CD14-positive monocyte (primary cell): ENCODE results near the gene FHIT. TPM values are rescaled to one million over a fixed set of nuclear protein-coding genes. Genes with fewer than 3 reads are reported as not detected.

ENCODE experiments used
- DNase-seq, 3 donors: peaks; one replicate each; pipeline ENCODE4 v3.0.0-alpha.2; 2011 to 2022
- H2AFZ ChIP-seq: 2 replicates; pipeline ENCODE4 v1.6.0; 2012; ENCODE audit warnings: mild to moderate bottlenecking, low read depth, low read length, inconsistent platforms; ENCODE audit not compliant: insufficient read depth, poor library complexity, severe bottlenecking
- H3K27ac ChIP-seq, 2 donors: 1 replicate in 1 of 2; 2 replicates in 1 of 2; pipeline ENCODE4 v1.5.1; 2012 to 2013; ENCODE audit warnings: low read length in 2 of 2, control low read depth in 1 of 2, inconsistent platforms in 1 of 2, low read depth in 1 of 2, mild to moderate bottlenecking in 1 of 2
- H3K27me3 ChIP-seq, 2 donors: one replicate each; pipeline versions ENCODE4 v1.6.0 to v1.6.1; 2011 to 2013; ENCODE audit warnings: low read length in 2 of 2; ENCODE audit not compliant: control insufficient read depth in 2 of 2, insufficient read depth in 2 of 2
- H3K36me3 ChIP-seq, 2 donors: replicated peaks in 1 of 2; 1 replicate in 1 of 2; 2 replicates in 1 of 2; pipeline versions ENCODE4 v1.5.1 to v1.6.1; 2012 to 2013; ENCODE audit warnings: low read length in 2 of 2, control low read depth in 1 of 2, inconsistent platforms in 1 of 2, mild to moderate bottlenecking in 1 of 2; ENCODE audit not compliant: insufficient read depth in 2 of 2, control insufficient read depth in 1 of 2
- H3K4me1 ChIP-seq, 2 donors: 1 replicate in 1 of 2; 2 replicates in 1 of 2; pipeline versions ENCODE4 v1.5.1 to v1.6.1; 2012 to 2013; ENCODE audit warnings: low read length in 2 of 2, control low read depth in 1 of 2, inconsistent platforms in 1 of 2, mild to moderate bottlenecking in 1 of 2, moderate library complexity in 1 of 2; ENCODE audit not compliant: insufficient read depth in 2 of 2, control insufficient read depth in 1 of 2
- H3K4me2 ChIP-seq: replicated peaks from 2 replicates; pipeline ENCODE3; 2012; ENCODE audit warnings: low read length, moderate library complexity, mild to moderate bottlenecking; ENCODE audit not compliant: poor library complexity, severe bottlenecking; ENCODE audit errors: extremely low read depth
- H3K4me3 ChIP-seq, 3 experiments: fragments of 200-600 bp in 1 of 3; sonication (generic) in 1 of 3; replicated peaks in 1 of 3; 1 replicate in 2 of 3; 2 replicates in 1 of 3; pipeline ENCODE4 v1.5.1; 2011 to 2013; ENCODE audit warnings: low read length in 3 of 3, mild to moderate bottlenecking in 3 of 3, control low read depth in 2 of 3, low read depth in 2 of 3, inconsistent platforms in 1 of 3, moderate library complexity in 1 of 3
- H3K79me2 ChIP-seq: 2 replicates; pipeline ENCODE4 v1.6.0; 2012; ENCODE audit warnings: mild to moderate bottlenecking, control low read depth, inconsistent platforms, low read length, moderate library complexity; ENCODE audit not compliant: insufficient read depth
- H3K9ac ChIP-seq: 2 replicates; pipeline ENCODE4 v1.6.0; 2017; ENCODE audit warnings: low read length, mild to moderate bottlenecking; ENCODE audit not compliant: insufficient read depth, poor library complexity, severe bottlenecking
- H3K9me3 ChIP-seq, 2 donors: replicated peaks in 1 of 2; 1 replicate in 1 of 2; 2 replicates in 1 of 2; pipeline versions ENCODE4 v1.5.1 to v1.6.1; 2012 to 2013; ENCODE audit warnings: low read length in 2 of 2, control low read depth in 1 of 2; ENCODE audit not compliant: control insufficient read depth in 1 of 2, insufficient read depth in 1 of 2
- H4K20me1 ChIP-seq: 2 replicates; pipeline ENCODE4 v1.6.0; 2012; ENCODE audit warnings: mild to moderate bottlenecking, low read length, control low read depth, moderate library complexity; ENCODE audit not compliant: insufficient read depth
- H3K27ac Mint-ChIP-seq, 7 donors: one replicate each; pipeline ENCODE4 v1.8.0; 2020; ENCODE audit warnings: mild to moderate bottlenecking in 7 of 7, mixed read lengths in 7 of 7, moderate library complexity in 6 of 7, inconsistent platforms in 2 of 7
- H3K27me3 Mint-ChIP-seq, 3 donors: one replicate each; pipeline ENCODE4 v1.8.0; 2021 to 2022; ENCODE audit warnings: low read depth in 3 of 3, mild to moderate bottlenecking in 3 of 3, mixed read lengths in 3 of 3, moderate library complexity in 3 of 3, inconsistent platforms in 1 of 3
- H3K36me3 Mint-ChIP-seq, 2 donors: one replicate each; pipeline ENCODE4 v1.8.0; 2020; ENCODE audit warnings: mixed read lengths in 2 of 2, inconsistent platforms in 1 of 2, mild to moderate bottlenecking in 1 of 2
- H3K4me1 Mint-ChIP-seq: one replicate; pipeline ENCODE4 v1.8.0; 2020; ENCODE audit warnings: mild to moderate bottlenecking, mixed read lengths
- H3K4me3 Mint-ChIP-seq, 2 donors: one replicate each; pipeline ENCODE4 v1.8.0; 2020; ENCODE audit warnings: mild to moderate bottlenecking in 2 of 2, mixed read lengths in 2 of 2, moderate library complexity in 1 of 2
- H3K9me3 Mint-ChIP-seq, 7 donors: one replicate each; pipeline ENCODE4 v1.8.0; 2020 to 2022; ENCODE audit warnings: mixed read lengths in 7 of 7, mild to moderate bottlenecking in 6 of 7, moderate library complexity in 6 of 7, inconsistent platforms in 2 of 7
- WGBS: methylation state at CpG from one replicate; pipeline ENCODE4 v1.1.5; 2013; ENCODE audit warnings: missing lambda C conversion rate; ENCODE audit not compliant: insufficient coverage; 5-methylcytosine and 5-hydroxymethylcytosine counted together
- intact Hi-C, 2 donors: fragments of 100-400 bp; cut with micrococcal nuclease; formaldehyde crosslinking; loops; one replicate each; pipeline versions ENCODE4 v1.15.0 to v1.15.1; 2023
- polyA plus RNA-seq, 3 donors: library from polyadenylated mRNA; depleted of rRNA in 1 of 3; unstranded in 2 of 3; stranded (reverse) in 1 of 3; fragments of 300-500 nt in 2 of 3; fragments of >200 nt in 1 of 3; fragmentation: Illumina TruSeq in 2 of 3; gene quantifications; 1 replicate in 2 of 3; 2 replicates in 1 of 3; pipeline ENCODE4 v1.2.3, GENCODE V29; 2012 to 2021
- TF ChIP-seq, protein P1 (sequence below): fragments of 200-600 bp; IDR thresholded peaks from one replicate; pipeline ENCODE4 v1.8.0; 2022; ENCODE audit warnings: antibody characterized with exemption, mild to moderate bottlenecking

Gene FHIT
- polyA plus RNA-seq, 3 donors: 1.7 to 3.4 (median 3.2) TPM

DNA sequence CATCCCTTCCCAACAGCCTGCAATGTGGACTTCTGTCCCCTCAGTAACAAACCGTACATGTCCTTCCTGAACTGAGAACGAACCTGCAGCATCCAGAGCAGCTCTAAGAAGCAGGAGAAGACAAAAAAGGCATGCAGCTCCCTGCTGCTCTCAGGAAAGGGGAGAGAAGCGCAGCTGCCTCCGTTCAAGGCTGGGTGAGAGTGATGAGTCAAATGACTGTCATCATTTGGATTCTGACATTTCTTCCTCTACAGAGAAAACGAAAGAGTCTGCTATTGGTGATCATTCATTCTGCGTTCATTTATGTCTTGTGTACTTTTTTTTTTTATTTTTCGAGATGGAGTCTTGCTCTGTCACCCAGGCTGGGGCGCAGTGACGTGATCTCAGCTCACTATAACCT, 677.8 kb downstream of the FHIT start:
- Histone ChIP-seq H3K9me3 (no peaks in the 10 kb centered on the region), H3K4me3 (no peak overlapping the region), H3K36me3 (no peaks in the 10 kb centered on the region), H3K27me3 (no peaks in the 10 kb centered on the region), H3K9ac (no peak overlapping the region), H3K4me2 (no peak overlapping the region), H3K79me2 (no peaks in the 10 kb centered on the region), H3K4me1 (no peaks in the 10 kb centered on the region), H3K27ac (no peak overlapping the region), H4K20me1 (no peaks in the 10 kb centered on the region), H2AFZ (no peak overlapping the region)
- WGBS: 80% methylated on average over 1 of the region's 9 CpGs
- TF ChIP-seq, protein P1, sequence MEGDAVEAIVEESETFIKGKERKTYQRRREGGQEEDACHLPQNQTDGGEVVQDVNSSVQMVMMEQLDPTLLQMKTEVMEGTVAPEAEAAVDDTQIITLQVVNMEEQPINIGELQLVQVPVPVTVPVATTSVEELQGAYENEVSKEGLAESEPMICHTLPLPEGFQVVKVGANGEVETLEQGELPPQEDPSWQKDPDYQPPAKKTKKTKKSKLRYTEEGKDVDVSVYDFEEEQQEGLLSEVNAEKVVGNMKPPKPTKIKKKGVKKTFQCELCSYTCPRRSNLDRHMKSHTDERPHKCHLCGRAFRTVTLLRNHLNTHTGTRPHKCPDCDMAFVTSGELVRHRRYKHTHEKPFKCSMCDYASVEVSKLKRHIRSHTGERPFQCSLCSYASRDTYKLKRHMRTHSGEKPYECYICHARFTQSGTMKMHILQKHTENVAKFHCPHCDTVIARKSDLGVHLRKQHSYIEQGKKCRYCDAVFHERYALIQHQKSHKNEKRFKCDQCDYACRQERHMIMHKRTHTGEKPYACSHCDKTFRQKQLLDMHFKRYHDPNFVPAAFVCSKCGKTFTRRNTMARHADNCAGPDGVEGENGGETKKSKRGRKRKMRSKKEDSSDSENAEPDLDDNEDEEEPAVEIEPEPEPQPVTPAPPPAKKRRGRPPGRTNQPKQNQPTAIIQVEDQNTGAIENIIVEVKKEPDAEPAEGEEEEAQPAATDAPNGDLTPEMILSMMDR: no peak
- Mint-ChIP-seq H3K27ac (no peak overlapping the region), H3K27me3 (peaks cover 0 to 2% (median 0%) of the 10 kb centered on the region in 3 donors), H3K36me3 (no peaks in the 10 kb centered on the region), H3K4me3 (no peak overlapping the region), H3K4me1 (peaks cover 5% of the 10 kb centered on the region), H3K9me3 (no peaks in the 10 kb centered on the region)
- DNase-seq: no peak
- intact Hi-C loops: no loop called here

DNA sequence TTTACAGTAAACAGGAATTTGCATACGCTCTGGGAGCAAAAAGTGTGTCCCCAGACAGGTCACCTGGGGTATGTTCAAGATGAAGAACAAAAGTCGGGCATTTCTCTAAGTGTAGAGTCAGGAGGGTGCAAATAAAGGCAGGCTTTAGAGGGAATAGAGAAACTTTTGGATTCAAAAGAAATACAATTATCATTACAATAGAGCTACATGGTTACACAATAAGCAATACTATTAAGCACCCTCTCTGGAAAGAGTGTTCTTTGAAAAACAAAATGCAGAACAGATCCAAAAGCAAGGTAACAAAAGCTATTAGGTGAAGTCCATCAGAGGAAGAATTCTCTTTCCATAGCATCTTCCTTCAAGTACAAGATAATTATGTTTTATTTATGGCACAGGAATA, 679.7 kb downstream of the FHIT start:
- Histone ChIP-seq H3K79me2 (no peaks in the 10 kb centered on the region), H3K9ac (no peak overlapping the region), H3K4me2 (no peak overlapping the region), H2AFZ (no peak overlapping the region), H3K4me1 (no peaks in the 10 kb centered on the region), H4K20me1 (no peaks in the 10 kb centered on the region), H3K27ac (no peak overlapping the region), H3K27me3 (no peaks in the 10 kb centered on the region), H3K4me3 (no peak overlapping the region), H3K9me3 (no peaks in the 10 kb centered on the region), H3K36me3 (no peaks in the 10 kb centered on the region)
- peaks cover 0 to 2% (median 0%) of the 10 kb centered on the region in 3 donors for H3K27me3 Mint-ChIP-seq
- WGBS: 100% methylated on average over 1 of the region's 2 CpGs
- intact Hi-C loops: no loop called here
- peaks cover 5% of the 10 kb centered on the region for H3K4me1 Mint-ChIP-seq
- TF ChIP-seq, protein P1: no peak
- H3K36me3 Mint-ChIP-seq: no peaks in the 10 kb centered on the region
- DNase-seq: no peak
- no peak overlapping the region for H3K27ac Mint-ChIP-seq
- H3K9me3 Mint-ChIP-seq: peaks cover 0 to 5% (median 2%) of the 10 kb centered on the region in 7 donors
- no peak overlapping the region for H3K4me3 Mint-ChIP-seq
